Left lung (tissue), 10 donors: ENCODE data around the gene NDUFA11. TPM values are rescaled to one million over a fixed set of nuclear protein-coding genes. Genes with fewer than 3 reads are reported as not detected.

Experiments
- ATAC-seq: fragments of 200-7000 bp; cut with Tn5 transposase; one replicate; pipeline ENCODE4 v1.9.1; 2020; ENCODE audit warnings: moderate library complexity
- DNase-seq, 4 donors: peaks; one replicate each; pipeline ENCODE4 v3.0.0-alpha.2; 2013 to 2020
- H3K27ac ChIP-seq, 2 donors: fragments of 200-600 bp; sonication (generic) in 1 of 2; one replicate each; pipeline versions ENCODE4 v1.5.0 to v1.8.0; 2020 to 2021
- H3K27me3 ChIP-seq, 2 donors: fragments of 200-600 bp; sonication (generic) in 1 of 2; one replicate each; pipeline versions ENCODE4 v1.5.0 to v1.8.0; 2020 to 2021
- H3K36me3 ChIP-seq, 2 donors: fragments of 200-600 bp; sonication (generic) in 1 of 2; one replicate each; pipeline versions ENCODE4 v1.5.0 to v1.8.0; 2020 to 2021
- H3K4me1 ChIP-seq, 2 donors: fragments of 200-600 bp; one replicate each; pipeline ENCODE4 v1.8.0; 2021
- H3K4me3 ChIP-seq, 2 donors: fragments of 200-600 bp; sonication (generic) in 1 of 2; one replicate each; pipeline versions ENCODE4 v1.5.0 to v1.8.0; 2020 to 2021; ENCODE audit warnings: mild to moderate bottlenecking in 1 of 2
- H3K9me3 ChIP-seq, 2 donors: fragments of 200-600 bp; sonication (generic) in 1 of 2; one replicate each; pipeline versions ENCODE4 v1.5.0 to v1.8.0; 2020 to 2021
- intact Hi-C, 2 donors: fragments of 100-400 bp; cut with DNase I; formaldehyde crosslinking; loops; one replicate each; pipeline versions ENCODE4 v1.11.2 to v1.14.2; 2022
- polyA plus RNA-seq, 6 donors: library from polyadenylated mRNA; unstranded; fragments of 120-200 nt; gene quantifications; one replicate each; pipeline ENCODE4 v1.2.1, GENCODE V29; 2013; ENCODE audit not compliant: insufficient read length in 6 of 6
- total RNA-seq, 2 donors: library from RNA; stranded (reverse); fragmentation: NEBNext Ultra II Directional; extraction: Animal tissue kit (Norgen Biotek cat#: 25700); gene quantifications; one replicate each; pipeline ENCODE4 v1.2.1, GENCODE V29; 2021
- TF ChIP-seq, protein P1 (sequence below), 2 donors: fragments of 200-600 bp; sonication (generic) in 1 of 2; IDR thresholded peaks; one replicate each; pipeline versions ENCODE4 v1.5.0 to v1.8.0; 2021; ENCODE audit warnings: antibody characterized with exemption in 2 of 2
- donor health status: DM: no; HTN: yes; CAD: no.
- donor health status: DM: no; HTN: no; CAD: no.

NDUFA11 gene
- total and polyA plus RNA-seq, 8 donors, result 102 to 190 (median 141) TPM

- Histone ChIP-seq H3K27me3 (no peaks in the 10 kb centered on the region), H3K27ac (no peak overlapping the region), H3K4me3 (no peak overlapping the region), H3K4me1 (peaks cover 4 to 9% of the 10 kb centered on the region in 2 donors), H3K9me3 (no peaks in the 10 kb centered on the region), H3K36me3 (peaks cover 0 to 98% of the 10 kb centered on the region in 2 donors)
- TF ChIP-seq, protein P1, sequence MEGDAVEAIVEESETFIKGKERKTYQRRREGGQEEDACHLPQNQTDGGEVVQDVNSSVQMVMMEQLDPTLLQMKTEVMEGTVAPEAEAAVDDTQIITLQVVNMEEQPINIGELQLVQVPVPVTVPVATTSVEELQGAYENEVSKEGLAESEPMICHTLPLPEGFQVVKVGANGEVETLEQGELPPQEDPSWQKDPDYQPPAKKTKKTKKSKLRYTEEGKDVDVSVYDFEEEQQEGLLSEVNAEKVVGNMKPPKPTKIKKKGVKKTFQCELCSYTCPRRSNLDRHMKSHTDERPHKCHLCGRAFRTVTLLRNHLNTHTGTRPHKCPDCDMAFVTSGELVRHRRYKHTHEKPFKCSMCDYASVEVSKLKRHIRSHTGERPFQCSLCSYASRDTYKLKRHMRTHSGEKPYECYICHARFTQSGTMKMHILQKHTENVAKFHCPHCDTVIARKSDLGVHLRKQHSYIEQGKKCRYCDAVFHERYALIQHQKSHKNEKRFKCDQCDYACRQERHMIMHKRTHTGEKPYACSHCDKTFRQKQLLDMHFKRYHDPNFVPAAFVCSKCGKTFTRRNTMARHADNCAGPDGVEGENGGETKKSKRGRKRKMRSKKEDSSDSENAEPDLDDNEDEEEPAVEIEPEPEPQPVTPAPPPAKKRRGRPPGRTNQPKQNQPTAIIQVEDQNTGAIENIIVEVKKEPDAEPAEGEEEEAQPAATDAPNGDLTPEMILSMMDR (IDR thresholded peaks at IDR 0.05), result no peak
- no peak for ATAC-seq
- intact Hi-C loops, result no loop called here
- DNase-seq, result peak in 1 of 4 donors; percentile 27
Observed at GRCh38 chr19:5936292-5936592, 32.7 kb upstream of the NDUFA11 start.

GRCh38 chr19:5935473-5936291, 32.1 kb upstream of the NDUFA11 start:
- peak overlapping the region; percentile 37 to 56 for H3K27ac ChIP-seq
- no peaks in the 10 kb centered on the region for H3K27me3 ChIP-seq
- H3K4me3 ChIP-seq, result no peak overlapping the region
- intact Hi-C loops, result no loop called here
- H3K4me1 ChIP-seq, result peaks cover 4 to 9% of the 10 kb centered on the region in 2 donors
- peaks cover 0 to 98% of the 10 kb centered on the region in 2 donors for H3K36me3 ChIP-seq
- ATAC-seq (peak; percentile 29), DNase-seq (peak in 1 of 4 donors; percentile 70)
- TF ChIP-seq, protein P1 (IDR thresholded peaks at IDR 0.05), result no peak
- H3K9me3 ChIP-seq, result no peaks in the 10 kb centered on the region

DNA sequence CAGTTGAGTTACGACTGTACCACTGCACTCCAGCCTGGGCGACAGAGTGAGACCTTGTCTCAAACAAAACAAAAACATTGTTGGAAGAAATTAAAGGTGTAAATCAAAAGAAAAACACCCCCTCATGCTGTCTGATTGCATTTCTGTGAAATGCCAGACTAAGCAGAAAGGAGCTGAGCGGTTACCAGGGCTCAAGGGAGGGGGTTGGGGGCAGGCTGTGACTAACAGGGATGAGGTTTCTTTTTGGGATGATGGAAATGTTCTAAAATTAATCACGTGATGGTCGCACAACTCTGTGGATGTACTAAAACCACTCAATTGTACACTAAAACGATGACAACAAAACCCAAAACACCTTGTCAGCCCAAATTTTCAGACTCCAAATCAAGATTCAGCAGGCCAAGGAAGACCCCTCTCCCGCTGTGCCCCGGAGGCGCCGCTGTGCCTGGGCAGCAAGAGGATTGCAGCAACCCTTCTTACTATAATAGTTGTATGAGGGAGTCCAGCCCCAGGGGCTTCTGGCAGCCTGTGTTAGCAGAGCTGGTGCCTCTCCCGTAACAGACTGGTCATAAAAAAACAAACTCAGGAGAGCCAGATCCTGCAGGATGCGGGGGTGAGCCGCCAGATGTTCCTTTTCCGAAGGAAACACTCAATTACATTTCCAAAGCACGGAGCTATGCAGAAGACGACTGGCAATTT, 31.3 kb upstream of the NDUFA11 start:
- intact Hi-C loops, result no loop called here
- Histone ChIP-seq H3K9me3 (no peaks in the 10 kb centered on the region), H3K4me1 (peaks cover 4 to 9% of the 10 kb centered on the region in 2 donors), H3K4me3 (no peak overlapping the region), H3K36me3 (peaks cover 0 to 98% of the 10 kb centered on the region in 2 donors), H3K27ac (peak overlapping the region; percentile 37 to 53), H3K27me3 (no peaks in the 10 kb centered on the region)
- peak in 3 of 4 donors; percentile 65 to 90 (median 83) for DNase-seq
- ATAC-seq, result peak; percentile 38
- TF ChIP-seq, protein P1 (IDR thresholded peaks at IDR 0.05), result no peak

- Histone ChIP-seq H3K36me3 (peaks cover 0 to 98% of the 10 kb centered on the region in 2 donors), H3K9me3 (no peaks in the 10 kb centered on the region), H3K27ac (peak overlapping the region; percentile 37 to 53), H3K27me3 (no peaks in the 10 kb centered on the region), H3K4me1 (peaks cover 4 to 9% of the 10 kb centered on the region in 2 donors), H3K4me3 (no peak overlapping the region)
- DNase-seq (no peak), ATAC-seq (no peak)
- TF ChIP-seq, protein P1 (IDR thresholded peaks at IDR 0.05), result no peak
- intact Hi-C loops, result no loop called here
Observed at GRCh38 chr19:5934069-5934401, 30.4 kb upstream of the NDUFA11 start.

DNA sequence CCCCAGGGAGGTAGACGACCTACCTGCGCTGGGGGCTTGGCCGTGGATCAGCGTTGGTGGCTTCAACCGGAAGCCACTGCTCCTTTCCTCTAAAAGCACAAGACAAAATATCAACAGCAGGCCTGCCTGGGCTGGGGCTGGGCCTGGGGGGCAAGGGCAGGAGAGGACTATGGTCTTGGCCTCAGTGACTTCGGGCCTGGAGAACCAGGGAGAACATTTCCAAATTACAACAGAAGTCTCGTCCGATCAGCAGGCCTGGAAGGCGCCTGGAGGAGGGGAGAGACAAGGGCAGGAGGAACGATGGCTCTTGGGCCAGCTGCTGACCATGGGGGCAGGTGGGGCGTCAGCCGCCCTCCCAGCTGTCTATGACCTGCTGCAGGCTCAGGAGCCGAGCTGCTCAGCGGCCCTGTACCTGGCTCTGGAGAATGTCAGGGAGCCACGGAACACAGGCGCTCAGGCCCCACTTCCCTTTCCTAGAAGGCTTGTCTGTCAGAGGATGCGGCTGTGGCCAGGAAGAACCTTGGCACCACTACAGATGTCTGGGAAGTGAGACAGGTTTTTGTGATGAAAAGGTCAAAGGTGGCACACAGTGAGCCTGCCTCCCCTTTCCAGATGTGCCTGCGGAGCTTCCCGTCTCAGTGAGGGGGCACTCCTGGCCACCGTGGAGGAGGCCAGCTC, 29.9 kb upstream of the NDUFA11 start:
- DNase-seq (peak in 1 of 4 donors; percentile 58), ATAC-seq (no peak)
- Histone ChIP-seq H3K36me3 (peaks cover 0 to 98% of the 10 kb centered on the region in 2 donors), H3K27me3 (no peaks in the 10 kb centered on the region), H3K4me3 (no peak overlapping the region), H3K4me1 (peaks cover 4 to 9% of the 10 kb centered on the region in 2 donors), H3K27ac (no peak overlapping the region), H3K9me3 (no peaks in the 10 kb centered on the region)
- intact Hi-C loops, result no loop called here
- TF ChIP-seq, protein P1 (IDR thresholded peaks at IDR 0.05), result no peak
